Peyer's patch (tissue), 4 donors: ENCODE results near the gene RPS16.

Experiments used
- CTCF ChIP-seq, 6 experiments: fragments of 450-650 bp in 4 of 6; fragments of 200-600 bp in 2 of 6; sonication (generic) in 1 of 6; IDR thresholded peaks; one replicate each; pipeline ENCODE4 v1.5.1; 2017 to 2019; ENCODE audit warnings: antibody characterized with exemption in 6 of 6, mild to moderate bottlenecking in 3 of 6, moderate library complexity in 1 of 6
- POLR2A ChIP-seq, 2 donors: fragments of 450-650 bp; IDR thresholded peaks; one replicate each; pipeline ENCODE4 v1.5.1; 2017; ENCODE audit warnings: antibody characterized with exemption in 2 of 2, mild to moderate bottlenecking in 2 of 2, moderate library complexity in 2 of 2

- no peak for TF ChIP-seq CTCF (IDR thresholded peaks at IDR 0.05)
- TF ChIP-seq POLR2A (IDR thresholded peaks at IDR 0.05): no peak
Measured at GRCh38 chr19:39473443-39473960, 37.8 kb upstream of the RPS16 start.
